PC-3 (cell line): ENCODE results near the gene SUSD2. TPM values are rescaled to one million over a fixed set of nuclear protein-coding genes. Genes with fewer than 3 reads are reported as not detected.

Experiments
- ATAC-seq: fragments of 200-7000 bp; cut with Tn5 transposase; 2 replicates; pipeline ENCODE4 v1.9.1; 2020; ENCODE audit warnings: mild to moderate bottlenecking, moderate library complexity
- BruUV-seq: library from RNA; stranded (reverse); fragments of 400-500 nt; replicated peaks from 2 replicates; lab custom pipeline; 2021; lab: Mats Ljungman, UMichigan
- CTCF ChIA-PET: fragments of 300-600 bp; sonication (Branson Sonifier 250); formaldehyde crosslinking; loops from one replicate; lab custom pipeline; 2022; ENCODE audit warnings: antibody characterized with exemption; lab: Charles Lee
- POLR2A ChIA-PET: fragments of 300-600 bp; sonication (Branson Sonifier 250); formaldehyde crosslinking; loops from one replicate; lab custom pipeline; 2022; ENCODE audit warnings: antibody characterized with exemption; ENCODE audit not compliant: unreplicated experiment; lab: Charles Lee
- DNase-seq: peaks from one replicate; pipeline ENCODE4 v3.0.0-alpha.2; 2015
- H2AFZ ChIP-seq: fragments of 300-600 bp; sonication (generic); 2 replicates; pipeline ENCODE4 v1.6.0; 2016; ENCODE audit warnings: antibody characterized with exemption, low read length
- H3F3A ChIP-seq: fragments of 300-600 bp; sonication (generic); one replicate; pipeline ENCODE4 v1.6.0; 2017; ENCODE audit warnings: antibody characterized with exemption, low read length, control low read depth, mild to moderate bottlenecking; ENCODE audit not compliant: unreplicated experiment
- H3K27ac ChIP-seq: fragments of 300-600 bp; sonication (generic); 2 replicates; pipeline ENCODE4 v1.5.1; 2016; ENCODE audit warnings: mild to moderate bottlenecking, low read length
- H3K27me3 ChIP-seq: fragments of 300-600 bp; sonication (generic); 2 replicates; pipeline ENCODE4 v1.6.1; 2016; ENCODE audit warnings: low read length, mixed read lengths
- H3K36me3 ChIP-seq: fragments of 300-600 bp; sonication (generic); 2 replicates; pipeline ENCODE4 v1.6.1; 2016; ENCODE audit warnings: low read depth, mixed run types, low read length, mixed read lengths
- H3K4me1 ChIP-seq: fragments of 300-600 bp; sonication (generic); 2 replicates; pipeline ENCODE4 v1.5.1; 2016; ENCODE audit warnings: low read length; ENCODE audit not compliant: insufficient read depth
- H3K4me2 ChIP-seq: fragments of 300-600 bp; sonication (generic); 2 replicates; pipeline ENCODE4 v1.6.0; 2016; ENCODE audit warnings: low read length
- H3K4me3 ChIP-seq: fragments of 300-600 bp; sonication (generic); 2 replicates; pipeline ENCODE4 v1.5.1; 2016; ENCODE audit warnings: mild to moderate bottlenecking, low read length, mixed read lengths
- H3K79me2 ChIP-seq: fragments of 300-600 bp; sonication (generic); 2 replicates; pipeline ENCODE4 v1.6.1; 2017; ENCODE audit warnings: low read length, mixed read lengths
- H3K9ac ChIP-seq: fragments of 300-600 bp; sonication (generic); 2 replicates; pipeline ENCODE4 v1.6.0; 2016; ENCODE audit warnings: mild to moderate bottlenecking, low read length
- H3K9me2 ChIP-seq: fragments of 300-600 bp; sonication (generic); replicated peaks from 2 replicates; pipeline ENCODE4 v1.6.1; 2016; ENCODE audit warnings: mixed run types, low read length, mixed read lengths
- H3K9me3 ChIP-seq: fragments of 300-600 bp; sonication (generic); 2 replicates; pipeline ENCODE4 v1.6.1; 2016; ENCODE audit warnings: low read length, mixed read lengths
- H4K20me1 ChIP-seq: fragments of 300-600 bp; sonication (generic); 2 replicates; pipeline ENCODE4 v1.6.1; 2016; ENCODE audit warnings: low read length, mixed read lengths
- EZH2 ChIP-seq: fragments of 300-600 bp; sonication (generic); IDR thresholded peaks from one replicate; pipeline ENCODE4 v1.6.1; 2017; ENCODE audit warnings: antibody characterized with exemption, mild to moderate bottlenecking, low read length; ENCODE audit not compliant: unreplicated experiment
- EZH2phosphoT487 ChIP-seq: fragments of 300-600 bp; sonication (generic); IDR thresholded peaks from 2 replicates; pipeline ENCODE4 v1.6.1; 2018; ENCODE audit warnings: mild to moderate bottlenecking, antibody characterized with exemption, low read length, borderline replicate concordance
- intact Hi-C: fragments of 100-400 bp; cut with micrococcal nuclease; formaldehyde crosslinking; loops from 2 replicates; pipeline ENCODE4 v1.9.0; 2023
- total RNA-seq: library from RNA; depleted of rRNA; stranded (reverse); fragments of >200 nt; gene quantifications from 2 replicates; pipeline ENCODE4 v1.2.3, GENCODE V29; 2014
- TF ChIP-seq, protein P1 (sequence below): fragments of 300-600 bp; sonication (generic); conservative IDR thresholded peaks from 2 replicates; pipeline ENCODE4 v1.5.1; 2017; ENCODE audit warnings: antibody characterized with exemption, low read depth, mild to moderate bottlenecking, low read length

The SUSD2 gene
- total RNA-seq, 1 experiment from 2014 or later, result 1.3 TPM

DNA sequence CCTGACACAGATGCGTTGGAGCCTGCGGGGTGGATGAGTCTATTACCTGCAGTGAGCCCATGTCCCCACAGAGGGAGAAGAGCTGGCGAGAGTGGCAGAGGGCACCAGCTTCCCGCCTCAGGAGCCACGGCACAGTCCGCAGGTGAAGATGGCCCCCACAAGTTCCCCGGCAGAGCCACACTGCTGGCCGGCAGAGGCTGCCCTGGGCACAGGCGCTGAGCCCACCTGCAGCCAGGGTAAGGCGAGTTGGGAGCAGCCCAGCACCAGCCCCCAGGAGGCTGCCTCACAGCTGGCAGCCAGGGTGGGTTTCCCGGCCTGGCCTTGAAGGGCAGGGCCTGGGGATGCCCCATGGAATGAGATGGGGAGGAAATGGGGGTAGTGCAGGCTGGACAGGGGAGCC, 5.2 kb upstream of the SUSD2 start:
- no peaks in the 10 kb centered on the region for H3K9me2 ChIP-seq
- TF ChIP-seq, protein P1, sequence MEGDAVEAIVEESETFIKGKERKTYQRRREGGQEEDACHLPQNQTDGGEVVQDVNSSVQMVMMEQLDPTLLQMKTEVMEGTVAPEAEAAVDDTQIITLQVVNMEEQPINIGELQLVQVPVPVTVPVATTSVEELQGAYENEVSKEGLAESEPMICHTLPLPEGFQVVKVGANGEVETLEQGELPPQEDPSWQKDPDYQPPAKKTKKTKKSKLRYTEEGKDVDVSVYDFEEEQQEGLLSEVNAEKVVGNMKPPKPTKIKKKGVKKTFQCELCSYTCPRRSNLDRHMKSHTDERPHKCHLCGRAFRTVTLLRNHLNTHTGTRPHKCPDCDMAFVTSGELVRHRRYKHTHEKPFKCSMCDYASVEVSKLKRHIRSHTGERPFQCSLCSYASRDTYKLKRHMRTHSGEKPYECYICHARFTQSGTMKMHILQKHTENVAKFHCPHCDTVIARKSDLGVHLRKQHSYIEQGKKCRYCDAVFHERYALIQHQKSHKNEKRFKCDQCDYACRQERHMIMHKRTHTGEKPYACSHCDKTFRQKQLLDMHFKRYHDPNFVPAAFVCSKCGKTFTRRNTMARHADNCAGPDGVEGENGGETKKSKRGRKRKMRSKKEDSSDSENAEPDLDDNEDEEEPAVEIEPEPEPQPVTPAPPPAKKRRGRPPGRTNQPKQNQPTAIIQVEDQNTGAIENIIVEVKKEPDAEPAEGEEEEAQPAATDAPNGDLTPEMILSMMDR, result no peak
- no peak for TF ChIP-seq EZH2
- no peak for TF ChIP-seq EZH2phosphoT487
- no peak for ATAC-seq
- ChIA-PET POLR2A (no interaction called here), CTCF (no interaction called here)
- no peaks in the 10 kb centered on the region for H3K36me3 ChIP-seq
- H3K79me2 ChIP-seq, result no peaks in the 10 kb centered on the region
- intact Hi-C loops, result loop anchor here (10.0 kb wide), 1 partner anchor 221 kb away; no protein-coding TSS in a partner anchor
- no peak overlapping the region for H3K4me2 ChIP-seq
- no peak overlapping the region for H3K4me3 ChIP-seq
- no peaks in the 10 kb centered on the region for H3K4me1 ChIP-seq
- no peak overlapping the region for H2AFZ ChIP-seq
- no peaks in the 10 kb centered on the region for H3K9me3 ChIP-seq
- no peak overlapping the region for H3K27ac ChIP-seq
- no peaks in the 10 kb centered on the region for H3K27me3 ChIP-seq
- H4K20me1 ChIP-seq, result no peaks in the 10 kb centered on the region
- no peak overlapping the region for H3K9ac ChIP-seq
- BruUV-seq, result no TSS peak
- H3F3A ChIP-seq, result no peaks in the 10 kb centered on the region
- DNase-seq, result no peak

DNA sequence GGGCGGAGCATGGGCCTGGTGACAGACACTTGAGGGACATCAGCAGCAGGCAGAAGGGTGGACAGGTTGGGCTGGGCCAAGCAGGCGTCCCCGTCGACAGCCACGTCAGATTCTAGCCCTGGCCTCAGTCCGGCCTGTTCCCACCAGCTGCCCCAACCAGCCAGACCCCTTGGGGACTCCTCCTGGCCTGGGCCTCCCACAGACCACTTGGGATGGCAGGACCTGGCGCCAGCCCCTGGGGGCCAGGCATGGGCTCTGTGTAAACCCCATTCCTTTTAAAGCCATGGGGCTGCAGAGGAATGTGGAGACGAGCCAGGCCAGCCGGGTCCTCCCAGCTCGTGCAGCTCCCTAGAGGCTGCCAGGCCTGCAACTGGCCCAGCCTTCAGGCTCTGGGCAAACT, 4.7 kb upstream of the SUSD2 start:
- Histone ChIP-seq H3K36me3 (no peaks in the 10 kb centered on the region), H3F3A (no peaks in the 10 kb centered on the region), H3K27ac (no peak overlapping the region), H4K20me1 (no peaks in the 10 kb centered on the region), H3K4me1 (no peaks in the 10 kb centered on the region), H3K27me3 (no peaks in the 10 kb centered on the region), H3K9me2 (no peaks in the 10 kb centered on the region), H3K9me3 (no peaks in the 10 kb centered on the region), H2AFZ (no peak overlapping the region), H3K79me2 (no peaks in the 10 kb centered on the region), H3K4me3 (no peak overlapping the region), H3K4me2 (no peak overlapping the region), H3K9ac (no peak overlapping the region)
- BruUV-seq, result no TSS peak
- TF ChIP-seq EZH2 (no peak), EZH2phosphoT487 (no peak)
- TF ChIP-seq, protein P1, result no peak
- intact Hi-C loops, result loop anchor here (10.0 kb wide), 1 partner anchor 222 kb away; no protein-coding TSS in a partner anchor
- no peak for DNase-seq
- ChIA-PET POLR2A (no interaction called here), CTCF (no interaction called here)
- no peak for ATAC-seq

DNA sequence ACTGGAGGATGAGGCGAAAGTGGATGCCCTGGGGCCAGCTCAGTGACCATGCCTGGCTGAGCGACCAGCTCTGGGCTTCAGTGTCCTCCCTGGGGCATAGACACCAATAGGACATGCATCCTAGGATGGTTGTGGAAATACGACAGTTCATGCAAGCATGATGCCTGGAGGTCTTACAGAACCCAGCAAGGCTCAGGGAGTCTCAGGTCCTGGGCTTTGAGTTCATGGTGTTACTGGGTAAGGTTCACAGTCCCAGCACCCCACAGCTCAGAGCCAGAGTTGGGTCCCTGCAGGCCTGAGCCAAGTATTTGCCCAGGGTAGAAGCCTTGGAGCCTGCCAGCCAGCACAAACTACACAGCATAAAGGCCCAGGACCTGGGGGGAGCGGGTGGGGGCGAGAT, 4.2 kb upstream of the SUSD2 start:
- no peaks in the 10 kb centered on the region for H3K4me1 ChIP-seq
- intact Hi-C loops, result loop anchor here (10.0 kb wide), 1 partner anchor 222 kb away; no protein-coding TSS in a partner anchor
- BruUV-seq, result no TSS peak
- H2AFZ ChIP-seq, result no peak overlapping the region
- H3K79me2 ChIP-seq, result no peaks in the 10 kb centered on the region
- H3K9me3 ChIP-seq, result no peaks in the 10 kb centered on the region
- TF ChIP-seq, protein P1, result no peak
- TF ChIP-seq EZH2 (no peak), EZH2phosphoT487 (no peak)
- no peaks in the 10 kb centered on the region for H3F3A ChIP-seq
- no peak overlapping the region for H3K9ac ChIP-seq
- no peaks in the 10 kb centered on the region for H3K9me2 ChIP-seq
- no peak overlapping the region for H3K4me2 ChIP-seq
- ChIA-PET POLR2A (no interaction called here), CTCF (no interaction called here)
- ATAC-seq (no peak), DNase-seq (no peak)
- H3K4me3 ChIP-seq, result no peak overlapping the region
- H3K27me3 ChIP-seq, result no peaks in the 10 kb centered on the region
- no peaks in the 10 kb centered on the region for H4K20me1 ChIP-seq
- H3K36me3 ChIP-seq, result no peaks in the 10 kb centered on the region
- H3K27ac ChIP-seq, result no peak overlapping the region
